ENCODE results near the gene PXDN. TPM values are rescaled to one million over a fixed set of nuclear protein-coding genes. Genes with fewer than 3 reads are reported as not detected.

PXDN gene
- total RNA-seq, 2 donors from 2014 or later, result not detected

GRCh38 chr2:1665761-1666505, 78.4 kb downstream of the PXDN start:
- H3K4me1 Mint-ChIP-seq, result no peaks in the 10 kb centered on the region
- no peaks in the 10 kb centered on the region for H3K9me3 Mint-ChIP-seq
- H3K27me3 Mint-ChIP-seq, result peaks cover 10% of the 10 kb centered on the region
- no peak for ATAC-seq (replicated peaks)
- H3K27ac Mint-ChIP-seq, result no peak overlapping the region
- H3K4me3 Mint-ChIP-seq, result no peak overlapping the region
- H3K36me3 Mint-ChIP-seq (ENCODE audit: low read depth), result no peaks in the 10 kb centered on the region

- no peaks in the 10 kb centered on the region for H3K36me3 Mint-ChIP-seq (ENCODE audit: low read depth)
- no peak overlapping the region for H3K4me3 Mint-ChIP-seq
- H3K27ac Mint-ChIP-seq, result no peak overlapping the region
- H3K9me3 Mint-ChIP-seq, result no peaks in the 10 kb centered on the region
- ATAC-seq (replicated peaks), result no peak
- no peaks in the 10 kb centered on the region for H3K4me1 Mint-ChIP-seq
- peaks cover 10% of the 10 kb centered on the region for H3K27me3 Mint-ChIP-seq
These were observed 79.6 kb downstream of the PXDN start for GRCh38 chr2:1664698-1665097.

DNA sequence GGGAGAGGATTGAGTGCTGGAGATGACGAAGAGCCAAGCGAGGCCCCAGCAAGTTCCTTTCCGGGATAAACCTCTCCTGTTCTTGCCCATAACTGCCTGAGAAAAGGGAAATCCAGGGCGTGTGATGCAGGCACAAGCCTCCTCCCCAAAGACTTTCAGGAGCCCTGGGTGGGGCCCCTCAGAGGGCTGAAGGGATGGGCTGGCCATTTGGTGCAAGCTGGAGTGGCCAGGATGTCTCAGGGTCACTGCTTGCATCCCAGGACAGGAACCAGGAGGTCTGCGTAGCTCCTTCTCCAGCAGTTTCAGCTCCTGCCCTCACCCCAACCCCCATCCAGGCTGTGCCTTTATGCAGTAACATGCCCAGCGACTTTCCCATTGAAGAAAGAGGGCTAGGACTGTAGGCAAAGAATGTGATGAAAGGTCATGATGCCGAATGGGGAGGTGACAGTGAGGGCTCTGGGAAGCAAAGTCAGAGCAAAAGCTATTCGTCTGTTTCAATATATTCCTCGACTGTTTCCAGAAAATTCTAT, 80.2 kb downstream of the PXDN start:
- ATAC-seq (replicated peaks), result no peak

DNA sequence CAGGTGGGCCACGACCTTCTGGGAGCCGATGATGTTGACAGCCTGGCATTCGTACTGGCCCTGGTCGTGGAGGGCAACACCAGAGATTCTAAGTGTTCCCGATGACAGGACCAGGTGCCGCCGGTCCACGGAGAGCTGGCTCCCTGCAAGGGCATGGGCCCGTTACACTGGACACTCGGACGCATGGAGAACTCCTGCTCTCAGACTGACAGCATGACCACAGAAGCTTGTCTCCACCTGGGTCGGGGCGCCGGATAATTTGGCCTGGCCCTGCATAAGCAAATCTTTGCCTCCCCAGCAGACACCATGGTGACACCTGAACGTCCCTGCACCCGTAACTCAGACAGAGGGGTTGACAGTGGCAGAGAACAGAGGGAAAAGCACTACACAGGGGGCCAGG, 80.7 kb downstream of the PXDN start:
- Mint-ChIP-seq H3K27me3 (peaks cover 10% of the 10 kb centered on the region), H3K27ac (no peak overlapping the region), H3K4me1 (no peaks in the 10 kb centered on the region), H3K36me3 (ENCODE audit: low read depth) (no peaks in the 10 kb centered on the region), H3K4me3 (no peak overlapping the region), H3K9me3 (no peaks in the 10 kb centered on the region)
- ATAC-seq (replicated peaks), result no peak

More for the DNA sequence above, 80.2 kb downstream of the PXDN start:
- H3K27ac Mint-ChIP-seq, result no peak overlapping the region
- no peak overlapping the region for H3K4me3 Mint-ChIP-seq
- no peaks in the 10 kb centered on the region for H3K36me3 Mint-ChIP-seq (ENCODE audit: low read depth)
- no peaks in the 10 kb centered on the region for H3K4me1 Mint-ChIP-seq
- peaks cover 10% of the 10 kb centered on the region for H3K27me3 Mint-ChIP-seq
- no peaks in the 10 kb centered on the region for H3K9me3 Mint-ChIP-seq

DNA sequence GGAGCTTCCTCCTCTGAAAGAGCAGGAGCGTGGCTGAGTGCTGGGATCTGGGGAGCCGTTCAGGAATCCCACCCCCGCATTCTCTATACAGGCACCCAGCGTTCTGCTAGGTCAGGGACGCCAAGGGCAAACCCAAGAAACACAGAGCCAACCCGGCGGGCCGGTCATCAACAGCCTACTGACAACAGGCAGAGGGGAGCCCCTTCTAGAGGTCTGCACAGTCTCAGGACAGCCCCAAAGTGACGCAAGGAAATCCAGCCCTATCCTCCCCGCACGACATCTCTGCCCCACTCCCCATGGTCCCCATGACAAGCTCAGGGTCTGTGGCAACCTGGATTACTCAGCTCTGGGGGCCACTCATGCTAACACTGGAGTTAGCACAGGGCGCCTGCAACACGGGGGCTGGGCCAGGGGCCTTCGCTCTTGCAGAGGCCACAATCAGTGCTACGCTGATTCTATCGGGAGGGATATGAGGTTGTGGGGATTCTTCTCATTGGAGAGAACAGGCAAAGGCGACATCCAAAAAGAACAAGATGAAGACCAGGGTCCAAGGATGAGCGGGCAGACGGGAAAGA, 81.6 kb downstream of the PXDN start:
- Mint-ChIP-seq H3K9me3 (no peaks in the 10 kb centered on the region), H3K4me3 (no peak overlapping the region), H3K27me3 (peaks cover 10% of the 10 kb centered on the region), H3K27ac (no peak overlapping the region), H3K36me3 (ENCODE audit: low read depth) (no peaks in the 10 kb centered on the region), H3K4me1 (no peaks in the 10 kb centered on the region)
- ATAC-seq (replicated peaks), result no peak

GRCh38 chr2:1661891-1662605, 82.3 kb downstream of the PXDN start:
- no peak overlapping the region for H3K4me3 Mint-ChIP-seq
- H3K27me3 Mint-ChIP-seq, result peaks cover 10% of the 10 kb centered on the region
- H3K4me1 Mint-ChIP-seq, result no peaks in the 10 kb centered on the region
- H3K36me3 Mint-ChIP-seq (ENCODE audit: low read depth), result no peaks in the 10 kb centered on the region
- no peaks in the 10 kb centered on the region for H3K9me3 Mint-ChIP-seq
- ATAC-seq (replicated peaks), result no peak
- H3K27ac Mint-ChIP-seq, result no peak overlapping the region

DNA sequence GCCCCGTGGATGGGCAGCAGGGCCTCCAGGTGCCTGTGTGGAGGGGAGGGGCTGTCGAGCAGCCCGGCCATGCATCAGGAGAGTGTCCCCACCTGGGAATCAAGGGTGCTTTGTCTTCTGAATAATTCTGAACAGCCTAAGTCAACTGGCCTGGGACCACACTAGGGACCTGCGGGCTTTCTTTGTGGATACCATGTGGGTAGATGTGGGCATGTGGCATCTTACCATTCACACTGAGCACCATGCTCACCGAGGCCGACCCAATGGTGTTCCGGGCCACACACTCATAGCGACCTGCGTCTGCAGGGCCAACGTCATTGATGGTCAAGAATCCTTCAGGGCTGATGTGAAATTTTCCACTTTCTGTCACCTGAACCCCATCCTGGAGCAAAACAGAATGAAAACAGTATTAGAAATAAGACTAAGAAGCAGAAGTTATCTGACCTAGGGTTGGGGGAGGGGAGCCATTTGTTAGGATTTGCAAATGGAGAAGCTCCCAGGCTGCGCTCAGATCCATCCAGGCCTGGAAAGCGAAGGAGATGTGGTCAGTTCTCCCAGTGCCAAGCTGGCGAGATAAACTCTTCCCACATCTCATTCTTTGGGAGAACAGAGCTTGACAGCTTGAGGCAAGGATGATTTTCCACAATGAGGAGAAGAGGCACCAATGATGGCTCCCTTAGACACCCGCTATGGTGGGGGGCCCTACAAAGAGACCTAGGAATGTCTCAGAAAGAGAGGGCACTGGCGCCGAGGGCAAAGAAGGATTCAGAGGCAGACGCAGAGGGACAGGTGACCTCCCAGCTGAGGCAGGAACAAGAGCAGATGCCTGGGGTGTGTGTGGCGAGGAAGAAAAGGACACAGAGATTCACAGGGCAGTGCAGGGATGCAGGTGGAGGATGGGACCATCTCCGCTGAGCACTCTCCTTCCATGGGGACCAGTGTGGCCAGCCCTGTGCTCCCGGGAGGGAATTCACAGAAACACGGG, 83.4 kb downstream of the PXDN start:
- Mint-ChIP-seq H3K9me3 (no peaks in the 10 kb centered on the region), H3K4me1 (no peaks in the 10 kb centered on the region), H3K27ac (no peak overlapping the region), H3K27me3 (peaks cover 10% of the 10 kb centered on the region), H3K4me3 (no peak overlapping the region), H3K36me3 (ENCODE audit: low read depth) (no peaks in the 10 kb centered on the region)
- no peak for ATAC-seq (replicated peaks)

DNA sequence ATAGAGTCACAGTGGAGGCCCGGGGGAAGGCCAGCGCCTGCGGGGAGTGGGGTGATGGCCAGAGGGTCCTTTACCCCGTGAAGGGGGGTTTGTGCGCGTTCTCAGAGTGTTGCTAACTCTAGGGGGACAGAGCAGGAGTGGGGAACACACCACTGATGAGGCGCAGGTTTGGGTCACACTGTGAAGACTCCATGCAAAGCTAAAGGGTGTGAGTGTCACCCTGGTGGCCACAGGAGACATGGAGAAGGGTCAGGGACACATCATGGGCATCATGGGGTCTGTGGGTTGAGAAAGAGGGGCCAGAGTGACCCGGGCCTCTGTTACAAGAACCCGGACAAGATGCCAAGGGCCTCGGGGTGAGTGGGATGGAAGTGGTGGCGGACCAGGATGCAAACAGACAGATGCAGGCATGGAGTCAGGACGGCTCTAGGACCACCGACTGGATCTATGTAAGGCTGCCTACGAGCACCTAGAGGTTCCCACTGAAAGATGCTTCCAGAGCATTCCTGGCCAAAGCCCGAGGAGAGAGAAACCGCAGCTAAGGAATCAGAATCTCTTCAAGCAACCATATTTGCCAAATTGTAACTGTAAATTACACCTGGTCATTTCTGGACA, 84.3 kb downstream of the PXDN start:
- Mint-ChIP-seq H3K36me3 (ENCODE audit: low read depth) (no peaks in the 10 kb centered on the region), H3K27ac (no peak overlapping the region), H3K9me3 (no peaks in the 10 kb centered on the region), H3K4me3 (no peak overlapping the region), H3K27me3 (peaks cover 6% of the 10 kb centered on the region), H3K4me1 (no peaks in the 10 kb centered on the region)
- no peak for ATAC-seq (replicated peaks)

DNA sequence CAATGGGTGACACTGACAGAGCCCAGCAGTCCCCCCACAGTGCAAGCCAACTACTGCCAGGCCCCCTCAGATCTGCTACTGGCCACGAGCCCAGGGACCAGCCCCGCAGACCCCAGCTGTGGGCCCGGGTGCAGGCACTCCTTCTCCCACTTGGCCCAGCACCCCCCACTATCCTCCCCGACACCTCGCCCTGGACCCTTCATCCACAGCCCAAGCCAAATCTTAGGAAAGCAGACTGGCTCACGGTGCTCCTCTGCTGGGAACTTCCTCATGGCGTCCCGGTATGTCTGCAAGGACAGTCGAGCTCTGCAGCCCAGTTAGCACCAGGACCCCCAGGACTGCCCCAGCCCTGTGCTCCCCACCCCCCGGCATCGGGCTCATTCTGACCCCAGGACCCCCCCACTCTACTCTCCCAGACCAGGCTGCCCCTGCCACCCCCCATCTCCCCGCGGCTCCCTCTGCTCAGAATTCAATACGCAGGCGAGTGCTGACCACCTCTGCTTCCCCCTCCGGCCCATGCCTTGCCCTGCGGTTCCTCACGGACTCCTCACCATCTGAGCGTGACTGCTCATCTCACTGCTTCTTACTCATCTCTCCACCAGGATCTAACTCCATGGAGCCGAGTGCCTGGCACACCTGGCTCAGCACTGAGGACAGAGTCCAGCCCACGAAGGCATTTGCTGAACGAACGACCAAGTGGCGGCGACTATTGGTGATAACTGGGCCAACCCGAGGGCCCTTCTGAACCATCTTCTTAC, 85.7 kb downstream of the PXDN start:
- no peak overlapping the region for H3K4me3 Mint-ChIP-seq
- H3K27me3 Mint-ChIP-seq, result peaks cover under 1% of the 10 kb centered on the region
- H3K9me3 Mint-ChIP-seq, result no peaks in the 10 kb centered on the region
- H3K36me3 Mint-ChIP-seq (ENCODE audit: low read depth), result no peaks in the 10 kb centered on the region
- no peak overlapping the region for H3K27ac Mint-ChIP-seq
- H3K4me1 Mint-ChIP-seq, result no peaks in the 10 kb centered on the region
- ATAC-seq (replicated peaks), result no peak

DNA sequence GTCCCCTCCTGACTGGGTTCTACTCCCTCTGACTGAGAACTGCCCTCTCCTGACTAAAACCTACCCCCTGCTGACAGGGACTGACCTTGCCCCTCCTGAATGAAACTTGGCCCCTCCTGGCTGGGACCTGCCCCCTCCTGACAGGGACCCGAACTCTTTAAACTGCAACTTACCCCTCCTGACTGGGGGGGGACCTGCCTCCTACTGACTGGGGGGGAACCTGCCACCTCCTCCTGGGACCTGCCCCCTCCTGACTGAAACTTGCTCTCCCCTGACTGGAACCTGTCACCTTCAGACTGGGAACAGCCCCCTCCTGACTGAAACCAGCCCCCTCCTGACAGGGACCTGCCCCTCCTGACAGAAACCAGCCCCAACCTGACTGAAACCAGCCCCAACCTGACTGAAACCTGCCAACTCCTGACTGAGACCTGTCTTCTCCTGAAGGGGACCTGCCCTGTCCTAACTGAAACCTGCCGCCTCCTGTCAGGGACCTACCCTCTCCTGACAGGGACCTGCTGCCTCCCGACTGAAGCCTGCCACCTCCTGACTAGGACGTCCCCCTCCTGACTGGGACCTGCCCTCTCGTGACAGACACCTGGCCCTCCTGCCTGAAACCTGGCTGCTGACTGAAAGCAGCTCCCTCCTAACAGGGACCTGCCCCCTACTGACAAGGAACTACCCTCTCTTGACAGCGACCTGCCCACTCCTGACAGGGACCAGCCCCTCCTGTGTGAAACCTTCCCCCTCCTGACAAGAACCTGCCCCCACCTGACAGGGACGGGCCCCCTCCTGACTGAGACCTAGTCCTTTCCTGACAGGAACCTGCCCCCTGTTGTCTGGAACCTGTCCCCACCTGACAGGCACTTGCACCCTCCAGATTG, 87.1 kb downstream of the PXDN start:
- Mint-ChIP-seq H3K27ac (no peak overlapping the region), H3K9me3 (no peaks in the 10 kb centered on the region), H3K27me3 (no peaks in the 10 kb centered on the region), H3K4me1 (no peaks in the 10 kb centered on the region), H3K4me3 (no peak overlapping the region), H3K36me3 (ENCODE audit: low read depth) (no peaks in the 10 kb centered on the region)
- ATAC-seq (replicated peaks), result no peak

DNA sequence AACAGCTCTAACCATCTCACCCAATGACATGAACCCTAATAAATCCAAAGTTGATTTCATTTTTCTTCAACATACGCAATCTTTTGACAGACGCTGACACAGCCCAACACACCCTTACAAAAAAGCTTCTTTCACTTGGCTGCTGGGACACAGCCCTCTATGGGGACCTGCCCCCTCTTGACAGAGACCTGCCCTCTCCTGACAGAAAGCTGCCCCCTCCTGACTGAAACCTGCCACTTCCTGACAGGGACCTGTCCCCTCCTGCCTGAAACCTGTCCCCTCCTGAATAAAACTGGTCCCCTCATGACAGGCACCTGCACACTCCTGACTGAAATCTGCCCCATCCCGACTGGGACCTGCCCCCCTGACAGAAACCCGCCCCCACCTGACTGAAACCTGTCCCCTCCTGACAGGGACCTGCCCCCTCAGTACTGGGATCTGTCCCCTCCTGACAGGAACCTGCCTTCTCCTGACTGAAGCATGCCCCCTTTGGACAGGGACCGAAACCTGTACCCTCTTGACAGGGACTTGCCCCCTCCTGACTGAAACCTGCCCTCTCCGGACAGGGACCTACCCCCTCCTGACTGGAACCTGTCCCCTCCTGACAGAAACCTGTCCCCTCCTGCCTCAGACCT, 87.9 kb downstream of the PXDN start:
- no peak for ATAC-seq (replicated peaks)
- H3K4me1 Mint-ChIP-seq, result no peaks in the 10 kb centered on the region
- no peak overlapping the region for H3K27ac Mint-ChIP-seq
- H3K27me3 Mint-ChIP-seq, result no peaks in the 10 kb centered on the region
- H3K9me3 Mint-ChIP-seq, result no peaks in the 10 kb centered on the region
- H3K36me3 Mint-ChIP-seq (ENCODE audit: low read depth), result no peaks in the 10 kb centered on the region
- H3K4me3 Mint-ChIP-seq, result no peak overlapping the region

DNA sequence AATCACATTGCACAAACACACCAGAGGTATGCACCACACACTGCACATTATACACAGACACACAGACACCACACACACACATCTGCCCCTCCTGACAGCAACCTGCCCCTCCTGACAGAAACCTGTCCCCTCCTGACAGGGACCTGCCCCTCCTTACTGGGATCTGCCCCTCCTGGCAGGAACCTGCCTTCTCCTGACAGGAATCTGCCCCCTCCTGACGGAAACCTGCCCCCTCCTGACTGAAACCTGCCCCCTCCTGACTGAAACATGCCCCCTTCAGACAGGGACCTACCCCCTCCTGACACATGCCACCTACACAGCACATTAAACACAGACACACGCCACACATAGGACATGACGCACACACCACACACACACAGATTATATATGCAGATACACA, 88.9 kb downstream of the PXDN start:
- Mint-ChIP-seq H3K4me1 (no peaks in the 10 kb centered on the region), H3K27ac (no peak overlapping the region), H3K36me3 (ENCODE audit: low read depth) (no peaks in the 10 kb centered on the region), H3K27me3 (peaks cover 3% of the 10 kb centered on the region), H3K9me3 (no peaks in the 10 kb centered on the region), H3K4me3 (no peak overlapping the region)
- no peak for ATAC-seq (replicated peaks)
